NCI-H187 treated with DMSO at 0.1 percent for 48 hours (cell line): ENCODE measurements around the gene GZMM.

ENCODE experiments used
- DNase-seq: peaks from one replicate; lab custom pipeline; 2025; lab: John Stamatoyannopoulos, UW

The GZMM gene

GRCh38 chr19:535017-535835, 8.6 kb upstream of the GZMM start:
- DNase-seq = no peak

DNA sequence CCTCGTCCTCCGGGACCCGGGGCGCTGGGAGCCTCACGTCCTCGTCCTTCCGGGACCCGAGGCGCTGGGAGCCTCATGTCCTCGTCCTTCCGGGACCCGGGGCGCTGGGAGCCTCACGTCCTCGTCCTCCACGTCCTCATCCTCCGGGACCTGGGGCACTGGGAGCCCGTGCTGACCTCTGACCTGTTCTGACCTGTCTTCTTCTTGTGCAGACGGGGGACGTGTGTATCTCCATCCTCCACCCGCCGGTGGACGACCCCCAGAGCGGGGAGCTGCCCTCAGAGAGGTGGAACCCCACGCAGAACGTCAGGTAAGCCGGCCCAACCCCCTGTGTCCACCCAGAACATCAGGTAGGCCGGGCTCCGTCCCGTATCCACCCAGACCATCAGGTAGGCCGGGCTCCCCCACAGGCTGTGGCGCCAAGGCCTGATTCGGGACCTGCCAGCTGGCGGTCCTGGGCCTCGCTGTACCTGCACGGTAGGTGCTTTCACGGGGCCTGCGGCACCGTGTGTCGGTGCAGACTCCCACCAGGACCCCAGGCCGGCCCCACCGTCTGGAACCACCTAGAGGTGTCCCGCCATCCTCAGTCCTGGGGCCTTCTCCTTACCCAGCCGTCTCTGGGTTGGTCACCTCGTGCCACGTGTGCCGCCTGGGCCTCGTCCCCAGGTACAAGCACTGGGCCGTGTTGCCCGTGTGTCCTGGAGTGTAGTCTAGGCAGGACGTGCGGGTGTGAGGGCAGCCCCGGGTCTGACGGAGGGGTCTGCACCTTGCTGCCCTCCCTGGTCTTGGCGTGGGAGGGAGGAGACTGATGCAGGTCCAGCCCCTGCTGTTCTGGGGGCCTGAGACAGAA, 7.6 kb upstream of the GZMM start:
- no peak for DNase-seq

GRCh38 chr19:536881-537404, 6.9 kb upstream of the GZMM start:
- no peak for DNase-seq

GRCh38 chr19:538641-539428, 5.0 kb upstream of the GZMM start:
- DNase-seq = no peak

DNA sequence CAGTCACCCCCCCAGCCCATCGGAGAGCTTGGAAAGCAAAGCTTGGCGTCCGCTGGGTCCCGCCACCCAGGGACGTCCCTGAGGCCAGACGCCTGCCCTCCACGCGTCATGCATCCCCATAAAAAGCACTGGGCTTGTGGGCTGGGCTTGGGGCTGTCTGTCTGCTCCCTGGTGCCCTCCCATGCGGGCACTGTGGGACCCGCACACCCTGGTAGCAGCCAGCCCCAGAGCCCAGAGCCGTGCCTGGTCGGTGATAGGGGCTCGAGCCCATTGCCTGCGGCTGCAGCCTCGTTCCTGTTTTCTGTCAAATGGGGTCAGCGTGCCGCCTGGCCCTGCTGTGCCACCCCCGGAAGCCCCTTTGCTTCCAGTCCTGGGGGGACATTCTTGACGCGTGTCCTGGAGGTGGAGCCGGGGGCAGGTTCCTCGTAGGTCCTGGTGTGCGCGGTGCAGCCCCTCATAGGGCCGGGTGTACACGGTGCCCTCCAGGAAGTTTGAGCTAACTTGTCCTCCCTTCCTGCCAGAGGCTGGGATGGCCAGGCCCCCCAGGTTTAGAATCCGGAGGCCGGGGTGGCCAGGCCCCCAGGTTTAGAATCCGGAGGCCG, 4.3 kb upstream of the GZMM start:
- no peak for DNase-seq

- DNase-seq = no peak
These were observed 2.8 kb upstream of the GZMM start for GRCh38 chr19:540867-541637.

GRCh38 chr19:541699-542098, 2.2 kb upstream of the GZMM start:
- no peak for DNase-seq

DNA sequence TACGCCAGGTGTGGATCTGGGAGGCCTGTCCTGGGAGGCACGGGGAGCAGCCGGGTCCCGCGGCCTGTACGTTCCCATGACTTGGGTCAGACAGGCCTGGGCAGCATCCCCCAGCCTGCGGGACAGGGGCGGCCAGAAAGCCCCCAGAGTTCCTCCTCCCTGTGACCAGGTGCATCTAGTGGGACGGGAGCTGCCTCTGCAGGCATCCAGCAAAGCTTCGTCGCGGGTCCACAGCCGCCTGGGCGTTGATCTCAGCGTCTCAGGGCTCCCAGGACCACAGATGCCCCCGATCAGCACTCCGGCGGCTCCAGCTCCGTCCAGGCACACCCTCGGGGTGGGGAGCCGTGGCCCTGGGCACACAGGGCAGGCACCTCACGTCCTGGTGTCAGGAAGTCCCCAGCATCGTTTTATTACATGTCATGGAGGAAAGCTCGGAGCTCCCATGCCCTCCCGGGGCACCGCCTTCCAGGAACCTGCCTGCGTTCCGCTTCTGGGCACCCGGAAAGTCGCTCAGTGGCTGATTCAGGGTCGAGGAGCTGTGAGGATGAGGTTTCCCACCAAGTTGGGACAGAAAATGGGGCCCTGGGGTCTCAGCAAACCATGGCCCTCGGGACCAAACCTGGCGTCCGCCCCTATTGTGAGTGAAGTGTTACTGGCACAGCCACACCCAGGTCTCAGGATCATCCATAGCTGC, 1.5 kb upstream of the GZMM start:
- DNase-seq = no peak

DNA sequence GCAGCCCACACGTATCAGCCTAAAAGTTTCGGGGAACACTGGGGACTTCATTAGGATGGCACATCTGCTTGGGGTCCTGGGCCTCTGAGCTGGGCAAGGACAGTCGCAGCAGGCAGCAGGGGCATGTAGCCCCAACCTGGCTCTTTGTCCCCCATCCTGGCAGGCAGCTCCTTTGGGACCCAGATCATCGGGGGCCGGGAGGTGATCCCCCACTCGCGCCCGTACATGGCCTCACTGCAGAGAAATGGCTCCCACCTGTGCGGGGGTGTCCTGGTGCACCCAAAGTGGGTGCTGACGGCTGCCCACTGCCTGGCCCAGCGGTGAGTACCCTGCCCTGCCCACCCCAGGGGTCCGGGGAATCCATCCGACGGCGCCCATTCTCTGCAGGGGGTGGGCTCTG, 3.3 kb downstream of the GZMM start:
- DNase-seq = no peak

DNA sequence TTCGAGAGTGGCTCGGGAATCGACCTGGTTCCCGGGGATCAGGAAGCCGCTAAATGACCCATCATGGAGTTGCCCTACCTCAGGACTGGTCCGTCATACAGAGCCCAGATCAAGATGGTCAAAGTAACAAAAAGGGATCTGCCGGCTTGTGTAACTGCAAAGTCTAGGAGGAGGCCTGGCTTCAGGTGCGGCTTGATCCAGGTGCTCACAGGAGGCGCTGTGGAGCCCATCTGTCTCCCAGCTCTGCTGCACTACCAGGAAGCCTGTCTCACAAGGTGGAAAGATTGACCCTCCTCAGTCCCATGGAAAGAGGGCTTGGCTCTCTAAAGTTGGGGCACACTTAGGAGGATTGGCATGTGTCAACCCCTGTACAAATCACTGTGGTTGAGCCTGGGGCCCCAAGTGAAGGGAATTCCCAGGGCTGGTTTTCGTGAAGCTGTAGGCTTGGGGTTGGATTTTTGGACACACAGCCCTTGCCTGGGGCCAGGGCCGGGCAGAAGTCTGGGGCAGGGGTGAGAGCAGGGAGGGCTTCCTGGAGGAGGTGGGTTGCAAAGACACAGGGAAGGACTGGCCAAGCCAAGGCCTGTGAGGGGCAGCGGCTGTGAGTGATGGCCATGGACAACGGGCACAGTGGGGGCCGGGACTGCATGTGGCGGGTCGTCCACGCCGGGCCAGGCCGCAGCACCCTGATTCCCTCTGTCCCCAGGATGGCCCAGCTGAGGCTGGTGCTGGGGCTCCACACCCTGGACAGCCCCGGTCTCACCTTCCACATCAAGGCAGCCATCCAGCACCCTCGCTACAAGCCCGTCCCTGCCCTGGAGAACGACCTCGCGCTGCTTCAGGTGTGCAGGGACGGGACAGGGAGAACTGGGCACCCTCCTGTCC, 4.2 kb downstream of the GZMM start:
- DNase-seq = no peak

DNA sequence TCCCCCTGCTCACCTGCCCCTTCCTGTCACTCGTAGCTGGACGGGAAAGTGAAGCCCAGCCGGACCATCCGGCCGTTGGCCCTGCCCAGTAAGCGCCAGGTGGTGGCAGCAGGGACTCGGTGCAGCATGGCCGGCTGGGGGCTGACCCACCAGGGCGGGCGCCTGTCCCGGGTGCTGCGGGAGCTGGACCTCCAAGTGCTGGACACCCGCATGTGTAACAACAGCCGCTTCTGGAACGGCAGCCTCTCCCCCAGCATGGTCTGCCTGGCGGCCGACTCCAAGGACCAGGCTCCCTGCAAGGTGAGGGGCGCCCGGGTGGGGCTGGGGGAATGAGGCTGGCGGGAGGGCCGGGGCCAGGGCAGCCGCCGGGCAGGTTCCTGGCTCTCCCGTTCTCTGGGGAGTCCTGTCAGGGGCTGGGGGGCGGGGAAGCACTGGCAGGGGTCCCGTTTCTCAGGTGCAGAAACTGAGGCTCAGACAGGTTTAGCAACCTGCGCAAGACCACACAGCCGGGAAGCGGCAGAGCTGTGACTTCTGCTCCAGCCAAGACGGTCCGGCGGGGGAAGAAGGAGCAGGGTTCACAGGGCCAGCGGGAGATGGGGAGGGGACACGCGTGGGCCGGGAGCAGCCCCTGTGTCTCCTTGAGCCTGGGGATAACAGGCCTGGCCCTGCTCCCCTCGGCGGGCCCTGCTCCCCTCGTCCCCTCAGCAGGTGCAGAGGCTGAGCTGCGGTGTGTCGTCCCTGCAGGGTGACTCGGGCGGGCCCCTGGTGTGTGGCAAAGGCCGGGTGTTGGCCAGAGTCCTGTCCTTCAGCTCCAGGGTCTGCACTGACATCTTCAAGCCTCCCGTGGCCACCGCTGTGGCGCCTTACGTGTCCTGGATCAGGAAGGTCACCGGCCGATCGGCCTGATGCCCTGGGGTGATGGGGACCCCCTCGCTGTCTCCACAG, 5.3 kb downstream of the GZMM start:
- no peak for DNase-seq

GRCh38 chr19:554817-555216, 11.0 kb downstream of the GZMM start:
- DNase-seq = no peak

DNA sequence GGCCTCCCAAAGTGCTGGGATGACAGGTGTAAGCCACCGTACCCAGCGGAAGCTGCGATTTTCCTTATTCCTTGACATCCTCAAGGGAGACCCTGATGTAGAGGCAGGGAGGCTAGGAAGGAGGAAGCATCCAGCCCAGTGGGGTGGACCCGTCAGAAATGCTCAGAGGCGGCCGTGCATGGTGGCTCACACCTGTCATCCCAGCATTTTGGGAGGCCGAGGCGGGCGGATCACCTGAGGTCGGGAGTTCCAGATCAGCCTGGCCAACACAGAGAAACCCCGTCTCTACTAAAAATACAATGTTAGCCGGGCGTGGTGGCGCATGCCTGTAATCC, 11.6 kb downstream of the GZMM start:
- no peak for DNase-seq

DNA sequence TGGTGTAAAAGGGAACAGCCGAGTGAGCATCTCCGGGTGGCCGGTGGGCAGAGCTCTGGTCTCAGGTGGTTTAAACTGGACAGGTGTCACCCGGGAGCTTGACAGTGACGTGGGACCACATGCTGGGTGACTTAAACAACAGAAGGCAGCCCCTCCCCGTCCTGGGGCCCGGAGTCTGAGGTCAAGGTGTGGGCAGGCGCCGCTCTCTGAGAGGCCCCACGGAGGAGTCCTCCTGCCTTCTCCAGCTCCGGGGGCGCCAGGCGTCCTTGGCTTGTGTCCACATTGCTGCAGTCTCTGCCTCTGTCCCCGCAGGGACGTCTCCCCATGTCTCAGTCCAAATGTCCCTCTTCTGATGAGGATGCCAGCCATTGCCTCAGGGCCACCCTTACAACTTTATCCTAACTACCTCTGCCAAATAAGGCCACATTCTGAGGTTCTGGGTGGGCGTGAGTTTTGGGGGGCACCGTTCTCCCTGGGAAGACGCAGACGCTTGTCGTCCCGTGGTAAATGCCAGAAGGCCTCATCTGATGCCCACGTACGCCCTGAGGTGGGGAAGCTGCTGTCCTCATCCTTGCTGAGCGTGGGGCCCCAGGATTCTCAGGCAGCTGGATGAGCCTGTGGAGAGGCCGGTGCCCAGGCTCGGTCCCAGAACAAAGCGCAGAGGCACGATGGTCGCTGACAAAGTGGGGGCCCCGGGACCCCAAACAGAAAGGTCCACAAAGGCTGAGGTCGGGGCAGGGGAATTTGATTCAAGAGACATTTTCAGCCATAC, 12.9 kb downstream of the GZMM start:
- no peak for DNase-seq

- no peak for DNase-seq
These were observed 15.1 kb downstream of the GZMM start for GRCh38 chr19:558770-559439.

- DNase-seq = no peak
These were observed 16.3 kb downstream of the GZMM start for GRCh38 chr19:560121-560520.

- DNase-seq = no peak
These were observed 22.6 kb downstream of the GZMM start for GRCh38 chr19:566403-566802.
